Chondrocyte (in vitro differentiated cells): ENCODE measurements around the gene C4A. TPM values are rescaled to one million over a fixed set of nuclear protein-coding genes. Genes with fewer than 3 reads are reported as not detected.

ENCODE experiments used
- DNase-seq: peaks from one replicate; pipeline ENCODE4 v3.0.0; 2021; ENCODE audit warnings: mixed read lengths, low spot score
- H3K27ac Mint-ChIP-seq: one replicate; pipeline ENCODE4 v1.8.0; 2021; ENCODE audit warnings: mild to moderate bottlenecking, moderate library complexity, mixed read lengths; ENCODE audit not compliant: unreplicated experiment
- H3K27me3 Mint-ChIP-seq: 2 replicates; pipeline ENCODE4 v1.8.0; 2021; ENCODE audit warnings: low read depth, mixed read lengths
- H3K36me3 Mint-ChIP-seq: 2 replicates; pipeline ENCODE4 v1.8.0; 2021; ENCODE audit warnings: low read depth, mixed read lengths
- H3K4me1 Mint-ChIP-seq: 2 replicates; pipeline ENCODE4 v1.8.0; 2021; ENCODE audit warnings: low read depth, mild to moderate bottlenecking, mixed read lengths
- H3K4me3 Mint-ChIP-seq: one replicate; pipeline ENCODE4 v1.8.0; 2021; ENCODE audit warnings: mild to moderate bottlenecking, moderate library complexity, mixed read lengths; ENCODE audit not compliant: unreplicated experiment
- H3K9me3 Mint-ChIP-seq: 2 replicates; pipeline ENCODE4 v1.8.0; 2021; ENCODE audit warnings: low read depth, mixed read lengths
- total RNA-seq: library from RNA; stranded (reverse); gene quantifications from 3 replicates; pipeline ENCODE4 v1.2.1, GENCODE V29; 2021
- TF ChIP-seq, protein P1 (sequence below): fragments of 200-600 bp; sonication (generic); IDR thresholded peaks from 2 replicates; pipeline ENCODE4 v1.5.0; 2021; ENCODE audit warnings: antibody characterized with exemption, mild to moderate bottlenecking, moderate library complexity

C4A gene
- total RNA-seq, 1 donor from 2014 or later = 13.3 TPM

DNA sequence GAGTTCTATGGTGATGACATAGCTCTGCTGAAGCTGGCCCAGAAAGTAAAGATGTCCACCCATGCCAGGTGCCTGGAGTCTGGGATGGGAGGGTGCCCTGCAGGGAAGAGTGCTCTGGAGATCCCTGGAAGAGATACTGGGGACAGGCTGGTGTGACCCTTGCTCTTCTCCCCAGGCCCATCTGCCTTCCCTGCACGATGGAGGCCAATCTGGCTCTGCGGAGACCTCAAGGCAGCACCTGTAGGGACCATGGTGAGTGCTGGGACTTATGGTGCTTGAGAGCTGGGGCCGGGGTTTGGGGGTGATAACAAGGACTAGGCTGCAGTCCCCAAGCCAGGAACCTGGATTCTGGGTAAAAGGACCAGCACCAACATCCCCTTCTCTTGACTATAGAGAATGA is 38.1 kb upstream of the C4A start:
- Mint-ChIP-seq H3K4me1 (peaks cover 32% of the 10 kb centered on the region), H3K27me3 (peaks cover 3% of the 10 kb centered on the region), H3K27ac (no peak overlapping the region), H3K9me3 (no peaks in the 10 kb centered on the region), H3K36me3 (peaks cover 2% of the 10 kb centered on the region), H3K4me3 (no peak overlapping the region)
- TF ChIP-seq, protein P1, sequence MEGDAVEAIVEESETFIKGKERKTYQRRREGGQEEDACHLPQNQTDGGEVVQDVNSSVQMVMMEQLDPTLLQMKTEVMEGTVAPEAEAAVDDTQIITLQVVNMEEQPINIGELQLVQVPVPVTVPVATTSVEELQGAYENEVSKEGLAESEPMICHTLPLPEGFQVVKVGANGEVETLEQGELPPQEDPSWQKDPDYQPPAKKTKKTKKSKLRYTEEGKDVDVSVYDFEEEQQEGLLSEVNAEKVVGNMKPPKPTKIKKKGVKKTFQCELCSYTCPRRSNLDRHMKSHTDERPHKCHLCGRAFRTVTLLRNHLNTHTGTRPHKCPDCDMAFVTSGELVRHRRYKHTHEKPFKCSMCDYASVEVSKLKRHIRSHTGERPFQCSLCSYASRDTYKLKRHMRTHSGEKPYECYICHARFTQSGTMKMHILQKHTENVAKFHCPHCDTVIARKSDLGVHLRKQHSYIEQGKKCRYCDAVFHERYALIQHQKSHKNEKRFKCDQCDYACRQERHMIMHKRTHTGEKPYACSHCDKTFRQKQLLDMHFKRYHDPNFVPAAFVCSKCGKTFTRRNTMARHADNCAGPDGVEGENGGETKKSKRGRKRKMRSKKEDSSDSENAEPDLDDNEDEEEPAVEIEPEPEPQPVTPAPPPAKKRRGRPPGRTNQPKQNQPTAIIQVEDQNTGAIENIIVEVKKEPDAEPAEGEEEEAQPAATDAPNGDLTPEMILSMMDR = no peak
- no peak for DNase-seq

DNA sequence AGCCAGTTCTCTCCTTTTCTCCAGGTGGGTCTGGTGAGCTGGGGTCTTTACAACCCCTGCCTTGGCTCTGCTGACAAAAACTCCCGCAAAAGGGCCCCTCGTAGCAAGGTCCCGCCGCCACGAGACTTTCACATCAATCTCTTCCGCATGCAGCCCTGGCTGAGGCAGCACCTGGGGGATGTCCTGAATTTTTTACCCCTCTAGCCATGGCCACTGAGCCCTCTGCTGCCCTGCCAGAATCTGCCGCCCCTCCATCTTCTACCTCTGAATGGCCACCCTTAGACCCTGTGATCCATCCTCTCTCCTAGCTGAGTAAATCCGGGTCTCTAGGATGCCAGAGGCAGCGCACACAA is 36.7 kb upstream of the C4A start:
- TF ChIP-seq, protein P1 = no peak
- peaks cover 3% of the 10 kb centered on the region for H3K27me3 Mint-ChIP-seq
- DNase-seq = no peak
- H3K36me3 Mint-ChIP-seq = peaks cover 2% of the 10 kb centered on the region
- H3K27ac Mint-ChIP-seq = peak overlapping the region; percentile 95
- H3K4me3 Mint-ChIP-seq = no peak overlapping the region
- H3K9me3 Mint-ChIP-seq = no peaks in the 10 kb centered on the region
- H3K4me1 Mint-ChIP-seq = peaks cover 30% of the 10 kb centered on the region

DNA sequence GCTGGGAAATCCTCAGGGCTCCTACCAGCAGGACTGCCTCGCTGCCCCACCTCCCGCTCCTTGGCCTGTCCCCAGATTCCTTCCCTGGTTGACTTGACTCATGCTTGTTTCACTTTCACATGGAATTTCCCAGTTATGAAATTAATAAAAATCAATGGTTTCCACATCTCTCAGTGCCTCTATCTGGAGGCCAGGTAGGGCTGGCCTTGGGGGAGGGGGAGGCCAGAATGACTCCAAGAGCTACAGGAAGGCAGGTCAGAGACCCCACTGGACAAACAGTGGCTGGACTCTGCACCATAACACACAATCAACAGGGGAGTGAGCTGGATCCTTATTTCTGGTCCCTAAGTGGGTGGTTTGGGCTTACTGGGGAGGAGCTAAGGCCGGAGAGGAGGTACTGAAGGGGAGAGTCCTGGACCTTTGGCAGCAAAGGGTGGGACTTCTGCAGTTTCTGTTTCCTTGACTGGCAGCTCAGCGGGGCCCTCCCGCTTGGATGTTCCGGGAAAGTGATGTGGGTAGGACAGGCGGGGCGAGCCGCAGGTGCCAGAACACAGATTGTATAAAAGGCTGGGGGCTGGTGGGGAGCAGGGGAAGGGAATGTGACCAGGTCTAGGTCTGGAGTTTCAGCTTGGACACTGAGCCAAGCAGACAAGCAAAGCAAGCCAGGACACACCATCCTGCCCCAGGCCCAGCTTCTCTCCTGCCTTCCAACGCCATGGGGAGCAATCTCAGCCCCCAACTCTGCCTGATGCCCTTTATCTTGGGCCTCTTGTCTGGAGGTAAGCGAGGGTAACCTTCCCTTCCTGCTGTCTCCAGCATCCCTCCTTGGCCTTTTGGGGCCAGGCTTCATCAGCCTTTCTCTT is 36.1 kb upstream of the C4A start, which contains the start of gene CFB:
Gene CFB (plus strand): TSS at position 589 of the 863 bp plus-strand sequence. CDS start 127 bp downstream, at position 716.
- Mint-ChIP-seq H3K36me3 (peaks cover 2% of the 10 kb centered on the region), H3K9me3 (no peaks in the 10 kb centered on the region), H3K27ac (peak within 1 kb of the TSS; percentile 95), H3K4me3 (peak within 1 kb of the TSS; percentile 49), H3K27me3 (peaks cover 3% of the 10 kb centered on the region), H3K4me1 (peaks cover 24% of the 10 kb centered on the region)
- no peak for DNase-seq
- TF ChIP-seq, protein P1 = no peak

DNA sequence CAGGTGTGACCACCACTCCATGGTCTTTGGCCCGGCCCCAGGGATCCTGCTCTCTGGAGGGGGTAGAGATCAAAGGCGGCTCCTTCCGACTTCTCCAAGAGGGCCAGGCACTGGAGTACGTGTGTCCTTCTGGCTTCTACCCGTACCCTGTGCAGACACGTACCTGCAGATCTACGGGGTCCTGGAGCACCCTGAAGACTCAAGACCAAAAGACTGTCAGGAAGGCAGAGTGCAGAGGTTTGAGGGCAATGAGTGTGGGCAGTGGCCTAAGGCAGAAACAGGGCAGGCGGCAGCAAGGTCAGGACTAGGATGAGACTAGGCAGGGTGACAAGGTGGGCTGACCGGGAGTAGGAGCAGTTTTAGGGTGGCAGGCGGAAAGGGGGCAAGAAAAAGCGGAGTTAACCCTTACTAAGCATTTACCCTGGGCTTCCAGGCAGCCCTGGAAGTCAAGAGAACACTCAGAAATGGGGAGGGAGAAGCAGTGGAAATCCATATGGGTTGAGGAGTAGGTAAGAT is 35.4 kb upstream of the C4A start:
- DNase-seq = peak; percentile 64
- H3K27ac Mint-ChIP-seq = peak overlapping the region; percentile 49

DNA sequence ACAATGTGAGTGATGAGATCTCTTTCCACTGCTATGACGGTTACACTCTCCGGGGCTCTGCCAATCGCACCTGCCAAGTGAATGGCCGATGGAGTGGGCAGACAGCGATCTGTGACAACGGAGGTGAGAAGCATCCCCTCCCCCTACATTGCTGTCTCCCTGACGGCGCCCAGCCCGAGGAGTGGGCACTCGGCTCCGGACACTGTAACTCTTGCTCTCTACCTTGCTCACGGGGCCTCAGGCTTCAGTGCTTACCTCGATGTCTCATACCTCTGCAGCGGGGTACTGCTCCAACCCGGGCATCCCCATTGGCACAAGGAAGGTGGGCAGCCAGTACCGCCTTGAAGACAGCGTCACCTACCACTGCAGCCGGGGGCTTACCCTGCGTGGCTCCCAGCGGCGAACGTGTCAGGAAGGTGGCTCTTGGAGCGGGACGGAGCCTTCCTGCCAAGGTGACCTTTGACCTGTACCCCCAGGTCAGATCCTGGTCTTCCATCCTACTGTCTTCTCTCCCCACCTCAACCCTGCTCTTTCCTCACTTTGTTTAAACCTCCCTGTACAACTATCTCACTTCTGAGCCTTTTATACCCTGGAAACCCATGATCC is 34.7 kb upstream of the C4A start:
- H3K36me3 Mint-ChIP-seq = peaks cover 5% of the 10 kb centered on the region
- H3K9me3 Mint-ChIP-seq = no peaks in the 10 kb centered on the region
- no peak overlapping the region for H3K27ac Mint-ChIP-seq
- no peak overlapping the region for H3K4me3 Mint-ChIP-seq
- H3K4me1 Mint-ChIP-seq = peaks cover 17% of the 10 kb centered on the region
- peaks cover 3% of the 10 kb centered on the region for H3K27me3 Mint-ChIP-seq
- peak; percentile 69 for DNase-seq
- TF ChIP-seq, protein P1 = no peak

More for the DNA sequence above, 35.4 kb upstream of the C4A start:
- TF ChIP-seq, protein P1 = no peak
- Mint-ChIP-seq H3K36me3 (peaks cover 5% of the 10 kb centered on the region), H3K4me1 (peaks cover 18% of the 10 kb centered on the region), H3K27me3 (peaks cover 3% of the 10 kb centered on the region), H3K4me3 (no peak overlapping the region), H3K9me3 (no peaks in the 10 kb centered on the region)
